ENCODE measurements around the gene DOCK4.

The DOCK4 gene

DNA sequence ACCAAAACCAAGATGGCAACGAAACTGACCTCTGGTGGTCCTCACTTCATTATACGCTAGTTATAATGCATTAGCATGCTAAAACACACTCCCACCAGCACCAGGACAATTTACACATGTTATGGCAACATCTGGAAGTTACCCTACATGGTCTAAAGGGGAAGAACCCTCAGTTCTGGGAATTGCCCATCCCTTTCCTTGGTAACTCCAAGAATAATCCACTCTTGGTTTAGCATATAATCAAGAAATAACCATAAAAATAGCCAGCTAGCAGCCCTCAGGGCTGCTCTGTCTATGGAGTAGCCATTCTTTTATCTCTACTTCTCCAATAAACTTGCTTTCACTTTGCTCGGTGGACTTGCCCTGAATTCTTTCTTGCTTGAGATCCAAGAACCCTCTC lies 191.1 kb downstream of the DOCK4 start:
- no peak for DNase-seq (ENCODE audit: low spot score)
- TF ChIP-seq, protein P1, sequence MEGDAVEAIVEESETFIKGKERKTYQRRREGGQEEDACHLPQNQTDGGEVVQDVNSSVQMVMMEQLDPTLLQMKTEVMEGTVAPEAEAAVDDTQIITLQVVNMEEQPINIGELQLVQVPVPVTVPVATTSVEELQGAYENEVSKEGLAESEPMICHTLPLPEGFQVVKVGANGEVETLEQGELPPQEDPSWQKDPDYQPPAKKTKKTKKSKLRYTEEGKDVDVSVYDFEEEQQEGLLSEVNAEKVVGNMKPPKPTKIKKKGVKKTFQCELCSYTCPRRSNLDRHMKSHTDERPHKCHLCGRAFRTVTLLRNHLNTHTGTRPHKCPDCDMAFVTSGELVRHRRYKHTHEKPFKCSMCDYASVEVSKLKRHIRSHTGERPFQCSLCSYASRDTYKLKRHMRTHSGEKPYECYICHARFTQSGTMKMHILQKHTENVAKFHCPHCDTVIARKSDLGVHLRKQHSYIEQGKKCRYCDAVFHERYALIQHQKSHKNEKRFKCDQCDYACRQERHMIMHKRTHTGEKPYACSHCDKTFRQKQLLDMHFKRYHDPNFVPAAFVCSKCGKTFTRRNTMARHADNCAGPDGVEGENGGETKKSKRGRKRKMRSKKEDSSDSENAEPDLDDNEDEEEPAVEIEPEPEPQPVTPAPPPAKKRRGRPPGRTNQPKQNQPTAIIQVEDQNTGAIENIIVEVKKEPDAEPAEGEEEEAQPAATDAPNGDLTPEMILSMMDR (IDR thresholded peaks at IDR 0.05; ENCODE audit: extremely low read depth, missing control alignments) = no peak

DNA sequence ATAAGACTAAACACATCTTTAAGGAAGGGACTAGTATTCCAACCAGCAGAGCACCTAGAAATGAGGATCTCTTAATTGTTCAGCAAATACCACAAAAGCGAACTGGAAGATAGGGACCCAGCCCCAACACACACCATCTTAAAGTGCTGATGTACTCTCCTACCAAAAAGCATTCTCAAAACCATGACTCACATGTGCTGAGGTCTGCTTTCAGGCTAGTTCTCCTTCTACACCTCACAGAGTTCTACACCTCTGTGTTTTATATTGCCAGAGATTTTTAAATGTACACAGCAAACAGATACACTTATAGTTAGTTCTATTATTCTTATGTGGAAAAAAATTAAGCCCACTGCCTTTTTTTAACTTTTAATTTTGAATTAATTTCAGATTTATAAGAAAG lies 191.9 kb downstream of the DOCK4 start:
- TF ChIP-seq, protein P1 (IDR thresholded peaks at IDR 0.05; ENCODE audit: extremely low read depth, missing control alignments) = no peak
- DNase-seq (ENCODE audit: low spot score) = no peak

DNA sequence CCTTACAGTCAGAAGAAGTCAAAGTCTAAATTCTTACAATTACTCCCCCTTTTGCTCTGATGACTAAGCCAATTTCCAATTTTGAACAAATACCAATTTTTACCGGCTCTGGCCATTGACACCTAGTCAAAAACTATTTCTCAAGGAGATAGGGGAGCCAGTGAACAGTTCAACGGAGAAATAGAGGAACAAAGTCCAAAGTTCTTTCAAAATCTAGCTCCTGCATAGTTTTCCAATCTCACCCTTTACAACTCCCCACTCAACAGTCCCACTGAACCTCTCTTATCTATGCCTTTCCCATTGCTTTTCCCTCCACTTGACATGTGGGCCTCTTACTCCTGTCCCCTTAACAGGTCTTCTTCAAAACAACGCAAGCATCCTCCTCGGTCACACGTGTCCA lies 192.9 kb downstream of the DOCK4 start:
- no peak for DNase-seq (ENCODE audit: low spot score)
- TF ChIP-seq, protein P1 (IDR thresholded peaks at IDR 0.05; ENCODE audit: extremely low read depth, missing control alignments) = no peak

DNA sequence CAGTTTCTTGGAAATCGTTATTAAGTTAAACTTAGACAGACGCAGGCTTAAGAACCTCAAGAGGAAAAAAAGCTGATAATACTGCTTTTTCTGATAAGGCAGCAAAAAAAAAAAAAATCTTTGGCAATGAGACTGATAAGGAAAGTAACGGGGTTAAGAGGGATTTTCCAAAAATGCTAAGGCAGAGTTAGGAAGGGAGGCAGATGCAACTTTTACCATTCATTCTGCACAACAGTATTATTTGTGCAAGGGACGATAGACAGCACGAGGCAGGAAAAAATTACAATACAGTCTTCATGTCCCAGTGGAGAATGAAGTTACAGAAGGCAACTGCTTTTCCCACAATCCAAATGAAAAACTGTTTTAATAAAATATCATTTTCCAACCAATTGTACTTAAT lies 194.0 kb downstream of the DOCK4 start:
- DNase-seq (ENCODE audit: low spot score) = no peak
- TF ChIP-seq, protein P1 (IDR thresholded peaks at IDR 0.05; ENCODE audit: extremely low read depth, missing control alignments) = no peak

DNA sequence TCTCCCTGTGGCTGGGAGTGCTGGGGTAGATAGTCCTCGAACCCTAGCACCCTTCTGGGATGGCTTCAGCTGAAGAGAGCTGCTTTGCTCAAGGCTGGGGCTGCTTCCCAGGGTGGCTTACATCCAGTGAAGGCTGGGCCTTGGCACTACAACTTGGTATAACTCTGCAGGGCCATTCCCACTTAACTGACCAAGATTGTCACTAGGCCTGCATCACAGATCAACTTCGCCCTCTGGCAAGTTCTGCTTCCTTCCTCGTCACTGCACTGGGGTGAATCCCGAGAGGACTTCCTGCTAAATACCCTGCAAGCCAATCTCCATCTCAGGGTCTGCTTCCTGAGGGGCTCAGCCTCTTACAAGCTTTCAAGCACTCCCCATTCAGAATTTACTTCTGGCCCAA lies 195.2 kb downstream of the DOCK4 start:
- DNase-seq (ENCODE audit: low spot score) = no peak
- TF ChIP-seq, protein P1 (IDR thresholded peaks at IDR 0.05; ENCODE audit: extremely low read depth, missing control alignments) = no peak

DNA sequence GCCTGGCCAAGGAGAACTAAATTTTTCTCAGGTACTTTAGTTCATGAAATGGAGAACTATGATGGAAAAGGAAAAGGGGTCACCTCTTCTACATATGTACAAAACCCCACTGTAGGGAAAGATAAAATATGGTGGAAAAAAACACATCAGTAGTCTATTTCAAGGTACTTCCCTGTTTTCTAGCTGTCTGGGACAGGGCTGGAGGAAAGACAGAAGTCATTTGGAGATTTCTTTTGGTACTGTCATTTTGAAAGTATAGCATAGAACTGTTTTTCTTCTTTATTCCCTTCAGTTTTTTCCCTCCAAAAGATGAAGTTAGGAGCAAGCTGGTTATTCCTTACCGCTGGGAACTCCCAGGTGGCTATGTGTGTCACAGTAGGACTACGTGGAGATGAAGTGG lies 196.1 kb downstream of the DOCK4 start:
- TF ChIP-seq, protein P1 (IDR thresholded peaks at IDR 0.05; ENCODE audit: extremely low read depth, missing control alignments) = no peak
- no peak for DNase-seq (ENCODE audit: low spot score)

DNA sequence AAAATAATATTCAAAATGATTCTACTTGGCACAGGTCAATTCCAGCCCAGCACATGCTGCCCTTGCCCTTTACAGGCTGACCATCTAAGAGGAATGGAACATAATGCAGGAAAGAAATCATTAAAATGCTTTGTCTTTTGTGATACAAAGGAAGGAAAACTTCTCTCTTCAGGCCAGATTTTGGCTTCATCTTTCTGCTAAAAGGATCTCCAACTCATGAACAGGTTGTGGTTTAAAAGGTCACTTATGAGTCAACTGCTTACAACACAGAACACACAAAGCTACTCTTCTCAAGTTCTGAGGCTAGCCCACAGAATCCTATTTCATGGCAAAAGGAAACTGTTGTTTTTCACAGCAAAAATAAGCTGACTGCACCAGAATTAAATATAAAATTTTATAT lies 197.1 kb downstream of the DOCK4 start:
- no peak for DNase-seq (ENCODE audit: low spot score)
- TF ChIP-seq, protein P1 (IDR thresholded peaks at IDR 0.05; ENCODE audit: extremely low read depth, missing control alignments) = no peak
